HFFc6 (cell line): ENCODE measurements around the gene SFTA2. TPM values are rescaled to one million over a fixed set of nuclear protein-coding genes. Genes with fewer than 3 reads are reported as not detected.

Experiments
- DNase-seq: peaks from one replicate; pipeline ENCODE4 v3.0.0-alpha.2; 2018
- H3K27ac Mint-ChIP-seq: 2 replicates; pipeline ENCODE4 v1.8.0; 2020; ENCODE audit warnings: mild to moderate bottlenecking, mixed read lengths
- H3K27me3 Mint-ChIP-seq: 2 replicates; pipeline ENCODE4 v1.8.0; 2021; ENCODE audit warnings: mild to moderate bottlenecking, moderate library complexity, mixed read lengths; ENCODE audit not compliant: insufficient read depth
- H3K36me3 Mint-ChIP-seq: 2 replicates; pipeline ENCODE4 v1.8.0; 2021; ENCODE audit warnings: low read depth, mixed read lengths
- H3K4me1 Mint-ChIP-seq: 2 replicates; pipeline ENCODE4 v1.8.0; 2020; ENCODE audit warnings: low read depth, mixed read lengths
- H3K4me3 Mint-ChIP-seq: 2 replicates; pipeline ENCODE4 v1.8.0; 2020; ENCODE audit warnings: mild to moderate bottlenecking, moderate library complexity, mixed read lengths
- H3K9me3 Mint-ChIP-seq: 2 replicates; pipeline ENCODE4 v1.8.0; 2020; ENCODE audit warnings: mild to moderate bottlenecking, mixed read lengths
- total RNA-seq, 6 experiments: library from RNA; stranded (reverse); fragmentation: NEBNext Ultra II Directional; extraction: Animal tissue kit (Norgen Biotek cat#: 25700); gene quantifications; 2 replicates in 1 of 6; 3 replicates in 5 of 6; pipeline ENCODE4 v1.2.3, GENCODE V29; 2021
- TF ChIP-seq, protein P1 (sequence below): fragments of 200-600 bp; sonication (generic); IDR thresholded peaks from 2 replicates; pipeline ENCODE4 v1.5.0; 2021; ENCODE audit warnings: antibody characterized with exemption, mild to moderate bottlenecking

Gene SFTA2
- total RNA-seq, 6 experiments from 2014 or later: not detected

DNA sequence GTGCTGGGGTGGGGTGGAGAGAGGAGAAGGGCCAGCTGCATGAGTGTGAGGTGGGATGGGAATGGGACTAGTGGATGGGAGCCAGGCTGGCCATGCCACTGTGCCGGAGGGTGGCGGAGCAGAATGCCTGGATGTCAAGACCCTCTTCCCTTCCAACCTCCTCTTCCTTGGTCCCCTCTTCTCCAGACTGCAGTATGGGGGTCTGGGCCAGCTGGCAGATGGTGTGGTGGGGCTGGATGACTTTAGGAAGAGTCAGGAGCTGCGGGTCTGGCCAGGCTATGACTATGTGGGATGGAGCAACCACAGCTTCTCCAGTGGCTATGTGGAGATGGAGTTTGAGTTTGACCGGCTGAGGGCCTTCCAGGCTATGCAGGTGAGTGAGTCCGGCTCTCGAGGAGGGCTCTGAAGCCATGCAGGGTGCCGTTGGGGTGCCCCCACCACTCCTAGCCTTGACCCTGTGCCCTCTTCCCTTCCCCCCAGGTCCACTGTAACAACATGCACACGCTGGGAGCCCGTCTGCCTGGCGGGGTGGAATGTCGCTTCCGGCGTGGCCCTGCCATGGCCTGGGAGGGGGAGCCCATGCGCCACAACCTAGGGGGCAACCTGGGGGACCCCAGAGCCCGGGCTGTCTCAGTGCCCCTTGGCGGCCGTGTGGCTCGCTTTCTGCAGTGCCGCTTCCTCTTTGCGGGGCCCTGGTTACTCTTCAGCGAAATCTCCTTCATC is 40.0 kb downstream of the SFTA2 start:
- TF ChIP-seq, protein P1, sequence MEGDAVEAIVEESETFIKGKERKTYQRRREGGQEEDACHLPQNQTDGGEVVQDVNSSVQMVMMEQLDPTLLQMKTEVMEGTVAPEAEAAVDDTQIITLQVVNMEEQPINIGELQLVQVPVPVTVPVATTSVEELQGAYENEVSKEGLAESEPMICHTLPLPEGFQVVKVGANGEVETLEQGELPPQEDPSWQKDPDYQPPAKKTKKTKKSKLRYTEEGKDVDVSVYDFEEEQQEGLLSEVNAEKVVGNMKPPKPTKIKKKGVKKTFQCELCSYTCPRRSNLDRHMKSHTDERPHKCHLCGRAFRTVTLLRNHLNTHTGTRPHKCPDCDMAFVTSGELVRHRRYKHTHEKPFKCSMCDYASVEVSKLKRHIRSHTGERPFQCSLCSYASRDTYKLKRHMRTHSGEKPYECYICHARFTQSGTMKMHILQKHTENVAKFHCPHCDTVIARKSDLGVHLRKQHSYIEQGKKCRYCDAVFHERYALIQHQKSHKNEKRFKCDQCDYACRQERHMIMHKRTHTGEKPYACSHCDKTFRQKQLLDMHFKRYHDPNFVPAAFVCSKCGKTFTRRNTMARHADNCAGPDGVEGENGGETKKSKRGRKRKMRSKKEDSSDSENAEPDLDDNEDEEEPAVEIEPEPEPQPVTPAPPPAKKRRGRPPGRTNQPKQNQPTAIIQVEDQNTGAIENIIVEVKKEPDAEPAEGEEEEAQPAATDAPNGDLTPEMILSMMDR: no peak
- no peak for DNase-seq

DNA sequence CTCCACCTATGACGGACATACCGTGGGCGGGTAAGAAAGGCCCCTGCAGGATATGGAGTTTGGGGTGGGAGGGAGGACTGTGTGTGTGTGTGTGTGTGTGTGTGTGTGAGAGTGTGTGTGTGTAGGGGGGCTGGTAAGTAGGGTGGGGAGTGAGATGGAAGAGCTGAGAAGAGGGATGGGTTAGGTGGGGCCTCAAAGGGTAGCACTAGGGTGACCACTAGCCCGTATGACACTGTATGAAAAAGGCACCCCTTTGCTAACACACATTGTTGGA is 40.6 kb downstream of the SFTA2 start:
- no peak overlapping the region for H3K27ac Mint-ChIP-seq
- peaks cover 1% of the 10 kb centered on the region; the same call in 1 of the 2 replicates for H3K27me3 Mint-ChIP-seq
- DNase-seq: no peak
- no peaks in the 10 kb centered on the region for H3K9me3 Mint-ChIP-seq
- no peak overlapping the region for H3K4me3 Mint-ChIP-seq
- TF ChIP-seq, protein P1: no peak
- H3K36me3 Mint-ChIP-seq: peaks cover 6% of the 10 kb centered on the region
- peaks cover 32% of the 10 kb centered on the region for H3K4me1 Mint-ChIP-seq

More for the DNA sequence above, 40.0 kb downstream of the SFTA2 start:
- Mint-ChIP-seq H3K4me1 (peaks cover 26% of the 10 kb centered on the region), H3K36me3 (peaks cover 6% of the 10 kb centered on the region), H3K27ac (no peak overlapping the region), H3K4me3 (no peak overlapping the region), H3K9me3 (no peaks in the 10 kb centered on the region), H3K27me3 (peaks cover 1% of the 10 kb centered on the region; the same call in 1 of the 2 replicates)

DNA sequence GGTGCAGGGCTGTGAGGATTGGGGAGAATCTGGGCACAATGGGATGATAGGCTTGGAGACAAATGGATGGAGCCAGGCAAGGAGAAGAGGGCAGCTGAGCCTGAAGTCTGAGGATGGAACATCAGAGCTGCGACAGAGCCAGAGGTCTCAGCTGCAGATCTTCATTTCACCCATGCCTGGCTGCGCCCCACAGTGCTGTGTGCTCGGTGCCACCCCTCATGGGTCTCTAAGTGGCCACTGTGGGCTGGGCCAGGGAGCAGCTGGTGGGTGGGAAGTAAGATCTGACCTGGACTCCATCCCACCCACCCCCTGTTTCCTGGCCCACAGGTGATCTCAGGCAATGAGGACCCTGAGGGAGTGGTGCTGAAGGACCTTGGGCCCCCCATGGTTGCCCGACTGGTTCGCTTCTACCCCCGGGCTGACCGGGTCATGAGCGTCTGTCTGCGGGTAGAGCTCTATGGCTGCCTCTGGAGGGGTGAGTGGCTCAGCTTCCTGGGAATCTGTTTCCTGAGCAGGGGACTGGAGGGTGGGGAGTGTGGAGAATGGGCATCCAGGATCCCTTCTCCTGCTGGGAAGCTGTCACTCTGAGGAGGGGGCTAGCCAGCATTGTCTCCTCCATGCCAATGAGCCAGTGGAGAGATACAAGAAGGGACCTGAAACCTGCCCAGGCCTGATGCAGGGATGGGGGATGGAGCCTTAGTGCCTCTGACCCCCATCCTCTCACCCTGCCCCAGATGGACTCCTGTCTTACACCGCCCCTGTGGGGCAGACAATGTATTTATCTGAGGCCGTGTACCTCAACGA is 41.1 kb downstream of the SFTA2 start:
- no peak overlapping the region for H3K27ac Mint-ChIP-seq
- no peaks in the 10 kb centered on the region for H3K9me3 Mint-ChIP-seq
- TF ChIP-seq, protein P1: no peak
- no peak for DNase-seq
- H3K27me3 Mint-ChIP-seq: peaks cover 1% of the 10 kb centered on the region; the same call in 1 of the 2 replicates
- H3K4me1 Mint-ChIP-seq: peaks cover 37% of the 10 kb centered on the region
- H3K4me3 Mint-ChIP-seq: no peak overlapping the region
- peaks cover 6% of the 10 kb centered on the region for H3K36me3 Mint-ChIP-seq

DNA sequence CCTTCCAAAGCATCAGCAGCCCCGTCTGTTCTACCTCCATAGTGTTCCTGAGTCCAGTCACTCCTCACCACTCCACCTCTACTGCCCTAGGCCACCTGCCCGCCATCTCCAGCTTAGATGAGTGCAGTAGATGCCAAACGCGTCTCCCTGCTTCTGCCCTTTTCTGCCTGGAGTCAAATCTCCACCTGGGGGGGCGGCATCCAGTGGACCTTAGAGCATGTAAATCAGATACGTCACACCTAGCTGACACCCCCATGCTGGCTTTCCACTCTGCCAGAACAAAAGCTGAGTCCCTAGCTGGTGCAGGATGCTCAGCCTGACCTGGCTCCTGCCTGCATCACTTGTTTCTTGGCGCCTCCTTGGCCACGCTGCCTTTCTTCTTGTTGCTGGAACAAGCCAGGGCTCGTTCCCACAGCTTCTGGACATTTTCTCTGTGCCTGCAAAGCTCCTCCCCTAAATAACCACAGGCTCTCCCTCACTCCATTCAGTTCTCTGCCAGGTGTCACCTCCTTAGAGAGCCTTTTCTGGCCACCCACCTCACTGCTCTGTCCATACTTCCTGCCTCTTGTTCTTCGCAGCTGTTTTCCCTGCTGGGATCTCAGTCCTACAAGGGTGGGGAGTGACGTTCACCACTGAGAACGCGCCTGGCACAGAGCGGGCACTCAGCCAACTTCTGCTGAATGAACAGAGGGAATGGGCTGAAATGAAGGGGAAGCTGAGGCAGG is 41.9 kb downstream of the SFTA2 start:
- Mint-ChIP-seq H3K27me3 (peaks cover 1% of the 10 kb centered on the region; the same call in 1 of the 2 replicates), H3K4me3 (no peak overlapping the region), H3K36me3 (peaks cover 5% of the 10 kb centered on the region), H3K9me3 (no peaks in the 10 kb centered on the region), H3K27ac (no peak overlapping the region), H3K4me1 (peaks cover 45% of the 10 kb centered on the region)
- no peak for DNase-seq
- TF ChIP-seq, protein P1: no peak

DNA sequence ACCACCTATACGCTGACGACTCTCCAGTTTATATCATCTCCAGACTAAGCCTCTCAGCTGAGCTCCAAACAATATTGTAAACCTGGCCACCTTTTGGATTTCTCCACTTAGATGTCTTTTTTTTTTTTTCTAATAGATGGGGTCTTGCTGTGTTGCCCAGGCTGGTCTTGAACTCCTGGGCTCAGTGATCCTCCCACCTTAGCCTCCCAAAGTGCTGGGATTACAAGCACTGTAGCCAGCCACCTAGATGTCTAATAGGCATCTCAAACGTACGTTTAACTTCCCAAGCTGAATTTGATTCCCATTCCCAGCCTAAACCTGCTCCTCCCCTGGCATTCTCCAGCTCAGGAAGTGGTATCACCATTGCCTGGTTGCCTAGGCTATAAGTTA is 42.5 kb downstream of the SFTA2 start:
- H3K36me3 Mint-ChIP-seq: no peaks in the 10 kb centered on the region; the same call in none of the 2 replicates
- H3K27me3 Mint-ChIP-seq: peaks cover 1% of the 10 kb centered on the region; the same call in 1 of the 2 replicates
- no peak for DNase-seq
- peaks cover 48% of the 10 kb centered on the region for H3K4me1 Mint-ChIP-seq
- H3K27ac Mint-ChIP-seq: no peak overlapping the region
- no peak overlapping the region for H3K4me3 Mint-ChIP-seq
- no peaks in the 10 kb centered on the region for H3K9me3 Mint-ChIP-seq
- TF ChIP-seq, protein P1: no peak
